ENCODE results near the gene CARS2.

GRCh38 chr13:110682746-110683145 lies 23.2 kb downstream of the CARS2 start:
- TF ChIP-seq, protein P1, sequence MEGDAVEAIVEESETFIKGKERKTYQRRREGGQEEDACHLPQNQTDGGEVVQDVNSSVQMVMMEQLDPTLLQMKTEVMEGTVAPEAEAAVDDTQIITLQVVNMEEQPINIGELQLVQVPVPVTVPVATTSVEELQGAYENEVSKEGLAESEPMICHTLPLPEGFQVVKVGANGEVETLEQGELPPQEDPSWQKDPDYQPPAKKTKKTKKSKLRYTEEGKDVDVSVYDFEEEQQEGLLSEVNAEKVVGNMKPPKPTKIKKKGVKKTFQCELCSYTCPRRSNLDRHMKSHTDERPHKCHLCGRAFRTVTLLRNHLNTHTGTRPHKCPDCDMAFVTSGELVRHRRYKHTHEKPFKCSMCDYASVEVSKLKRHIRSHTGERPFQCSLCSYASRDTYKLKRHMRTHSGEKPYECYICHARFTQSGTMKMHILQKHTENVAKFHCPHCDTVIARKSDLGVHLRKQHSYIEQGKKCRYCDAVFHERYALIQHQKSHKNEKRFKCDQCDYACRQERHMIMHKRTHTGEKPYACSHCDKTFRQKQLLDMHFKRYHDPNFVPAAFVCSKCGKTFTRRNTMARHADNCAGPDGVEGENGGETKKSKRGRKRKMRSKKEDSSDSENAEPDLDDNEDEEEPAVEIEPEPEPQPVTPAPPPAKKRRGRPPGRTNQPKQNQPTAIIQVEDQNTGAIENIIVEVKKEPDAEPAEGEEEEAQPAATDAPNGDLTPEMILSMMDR (optimal IDR thresholded peaks at IDR 0.05 in 1 of 3, IDR thresholded peaks at IDR 0.05 in 1 of 3, conservative IDR thresholded peaks at IDR 0.05 in 1 of 3; ENCODE audit: extremely low read depth in 1 of 3, insufficient read depth in 2 of 3, low read length in 3 of 3): no peak
- no peak for TF ChIP-seq EZH2 (IDR thresholded peaks at IDR 0.05; ENCODE audit: low read length)
